Astrocyte (in vitro differentiated cells and primary cell): Measurements from ENCODE around the gene COL23A1. TPM values are rescaled to one million over a fixed set of nuclear protein-coding genes. Genes with fewer than 3 reads are reported as not detected.

Experiments used
- DNase-seq: peaks from one replicate; pipeline ENCODE4 v3.0.0-alpha.2; 2010; ENCODE audit warnings: low read depth
- FAIRE-seq: peaks from 2 replicates; lab custom pipeline; 2011; peaks lifted over from hg19 to GRCh38; lab: Jason Lieb, UNC
- H2AFZ ChIP-seq: 2 replicates; pipeline ENCODE4 v1.6.0; 2012; ENCODE audit warnings: low read depth, low read length, inconsistent platforms
- H3K27ac ChIP-seq: 2 replicates; pipeline ENCODE4 v1.5.1; 2011; ENCODE audit warnings: low read depth, low read length, inconsistent platforms
- H3K27me3 ChIP-seq: 2 replicates; pipeline ENCODE4 v1.6.0; 2011; ENCODE audit warnings: low read length, inconsistent platforms; ENCODE audit not compliant: insufficient read depth
- H3K36me3 ChIP-seq: 2 replicates; pipeline ENCODE4 v1.5.1; 2011; ENCODE audit warnings: low read length, inconsistent platforms; ENCODE audit not compliant: insufficient read depth
- H3K4me1 ChIP-seq: 2 replicates; pipeline ENCODE4 v1.5.1; 2011; ENCODE audit warnings: low read length, inconsistent platforms; ENCODE audit not compliant: insufficient read depth
- H3K4me2 ChIP-seq: 2 replicates; pipeline ENCODE4 v1.6.0; 2012; ENCODE audit warnings: low read length, inconsistent platforms
- H3K4me3 ChIP-seq: 2 replicates; pipeline ENCODE4 v1.5.1; 2011; ENCODE audit warnings: low read depth, mild to moderate bottlenecking, low read length, inconsistent platforms; ENCODE audit not compliant: insufficient read depth
- H3K79me2 ChIP-seq: 2 replicates; pipeline ENCODE4 v1.6.0; 2012; ENCODE audit warnings: mild to moderate bottlenecking, low read length, inconsistent platforms; ENCODE audit not compliant: insufficient read depth
- H3K9ac ChIP-seq: 2 replicates; pipeline ENCODE4 v1.6.0; 2012; ENCODE audit warnings: mild to moderate bottlenecking, low read length, inconsistent platforms
- H3K9me3 ChIP-seq: 2 replicates; pipeline ENCODE4 v1.5.1; 2012; ENCODE audit warnings: low read depth, mild to moderate bottlenecking, low read length, inconsistent platforms; ENCODE audit not compliant: insufficient read depth
- H4K20me1 ChIP-seq: 2 replicates; pipeline ENCODE4 v1.6.0; 2012; ENCODE audit warnings: low read length, inconsistent platforms; ENCODE audit not compliant: insufficient read depth
- H3K27ac Mint-ChIP-seq: one replicate; pipeline ENCODE4 v1.8.0; 2021; ENCODE audit warnings: mild to moderate bottlenecking, mixed read lengths; ENCODE audit not compliant: unreplicated experiment
- H3K27me3 Mint-ChIP-seq: one replicate; pipeline ENCODE4 v1.8.0; 2021; ENCODE audit warnings: low read depth, mixed read lengths; ENCODE audit not compliant: unreplicated experiment
- H3K36me3 Mint-ChIP-seq: one replicate; pipeline ENCODE4 v1.8.0; 2021; ENCODE audit warnings: low read depth, mixed read lengths; ENCODE audit not compliant: unreplicated experiment
- H3K4me1 Mint-ChIP-seq: one replicate; pipeline ENCODE4 v1.8.0; 2021; ENCODE audit warnings: low read depth, mixed read lengths; ENCODE audit not compliant: unreplicated experiment
- H3K4me3 Mint-ChIP-seq: one replicate; pipeline ENCODE4 v1.8.0; 2021; ENCODE audit warnings: mild to moderate bottlenecking, moderate library complexity, mixed read lengths; ENCODE audit not compliant: unreplicated experiment
- H3K9me3 Mint-ChIP-seq: one replicate; pipeline ENCODE4 v1.8.0; 2021; ENCODE audit warnings: mild to moderate bottlenecking, mixed read lengths; ENCODE audit not compliant: unreplicated experiment
- EZH2 ChIP-seq: IDR thresholded peaks from 2 replicates; pipeline ENCODE4 v1.6.1; 2012; ENCODE audit warnings: mild to moderate bottlenecking, low read length, inconsistent platforms; ENCODE audit not compliant: insufficient read depth
- total RNA-seq: library from RNA; stranded (reverse); gene quantifications from 2 replicates; pipeline ENCODE4 v1.2.1, GENCODE V29; 2021
- TF ChIP-seq, protein P1 (sequence below): IDR thresholded peaks from 2 replicates; pipeline ENCODE4 v1.5.1; 2011; ENCODE audit warnings: low read depth, mild to moderate bottlenecking, inconsistent platforms, low read length, moderate library complexity; ENCODE audit not compliant: insufficient read depth

The COL23A1 gene
- total RNA-seq, 1 donor from 2014 or later = 0.16 TPM

DNA sequence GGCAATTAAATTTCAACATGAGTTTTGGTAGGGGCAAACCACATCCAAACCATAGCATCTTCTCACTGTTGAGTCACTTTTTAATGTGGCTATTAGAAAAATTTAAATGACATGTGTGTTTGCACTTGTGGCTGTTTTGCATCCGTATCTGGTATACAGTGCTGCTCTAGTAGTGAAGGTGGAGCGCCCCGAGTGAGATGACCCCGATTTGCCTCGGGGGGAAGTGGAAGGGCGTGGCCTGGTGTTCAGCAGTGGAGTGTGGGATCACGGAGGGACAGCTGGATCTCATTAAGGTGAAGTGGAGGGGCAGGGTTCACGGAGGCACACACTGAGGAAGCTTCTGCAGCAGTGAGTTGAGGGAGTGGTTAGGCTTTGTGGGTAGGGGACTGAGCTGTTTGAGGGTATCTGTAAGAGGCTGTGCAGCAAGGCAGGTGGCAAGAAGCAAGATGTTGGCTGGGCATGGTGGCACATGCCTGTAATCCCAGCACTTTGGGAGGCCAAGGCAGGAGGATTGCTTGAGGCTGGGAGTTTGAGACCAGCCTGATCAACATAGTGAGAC lies 396.9 kb downstream of the COL23A1 start:
- Histone ChIP-seq H3K79me2 (no peaks in the 10 kb centered on the region), H3K27ac (no peak overlapping the region), H3K9ac (no peak overlapping the region), H4K20me1 (no peaks in the 10 kb centered on the region), H3K36me3 (no peaks in the 10 kb centered on the region), H3K4me2 (no peak overlapping the region), H3K27me3 (peaks cover 5% of the 10 kb centered on the region), H3K4me1 (no peaks in the 10 kb centered on the region), H3K4me3 (no peak overlapping the region), H3K9me3 (no peaks in the 10 kb centered on the region), H2AFZ (no peak overlapping the region)
- H3K4me1 Mint-ChIP-seq = no peaks in the 10 kb centered on the region
- no peak for FAIRE-seq
- no peak for DNase-seq
- no peaks in the 10 kb centered on the region for H3K36me3 Mint-ChIP-seq
- peaks cover 17% of the 10 kb centered on the region for H3K27me3 Mint-ChIP-seq
- H3K9me3 Mint-ChIP-seq = peaks cover 11% of the 10 kb centered on the region
- no peak overlapping the region for H3K27ac Mint-ChIP-seq
- TF ChIP-seq, protein P1, sequence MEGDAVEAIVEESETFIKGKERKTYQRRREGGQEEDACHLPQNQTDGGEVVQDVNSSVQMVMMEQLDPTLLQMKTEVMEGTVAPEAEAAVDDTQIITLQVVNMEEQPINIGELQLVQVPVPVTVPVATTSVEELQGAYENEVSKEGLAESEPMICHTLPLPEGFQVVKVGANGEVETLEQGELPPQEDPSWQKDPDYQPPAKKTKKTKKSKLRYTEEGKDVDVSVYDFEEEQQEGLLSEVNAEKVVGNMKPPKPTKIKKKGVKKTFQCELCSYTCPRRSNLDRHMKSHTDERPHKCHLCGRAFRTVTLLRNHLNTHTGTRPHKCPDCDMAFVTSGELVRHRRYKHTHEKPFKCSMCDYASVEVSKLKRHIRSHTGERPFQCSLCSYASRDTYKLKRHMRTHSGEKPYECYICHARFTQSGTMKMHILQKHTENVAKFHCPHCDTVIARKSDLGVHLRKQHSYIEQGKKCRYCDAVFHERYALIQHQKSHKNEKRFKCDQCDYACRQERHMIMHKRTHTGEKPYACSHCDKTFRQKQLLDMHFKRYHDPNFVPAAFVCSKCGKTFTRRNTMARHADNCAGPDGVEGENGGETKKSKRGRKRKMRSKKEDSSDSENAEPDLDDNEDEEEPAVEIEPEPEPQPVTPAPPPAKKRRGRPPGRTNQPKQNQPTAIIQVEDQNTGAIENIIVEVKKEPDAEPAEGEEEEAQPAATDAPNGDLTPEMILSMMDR = no peak
- no peak for TF ChIP-seq EZH2
- H3K4me3 Mint-ChIP-seq = no peak overlapping the region

DNA sequence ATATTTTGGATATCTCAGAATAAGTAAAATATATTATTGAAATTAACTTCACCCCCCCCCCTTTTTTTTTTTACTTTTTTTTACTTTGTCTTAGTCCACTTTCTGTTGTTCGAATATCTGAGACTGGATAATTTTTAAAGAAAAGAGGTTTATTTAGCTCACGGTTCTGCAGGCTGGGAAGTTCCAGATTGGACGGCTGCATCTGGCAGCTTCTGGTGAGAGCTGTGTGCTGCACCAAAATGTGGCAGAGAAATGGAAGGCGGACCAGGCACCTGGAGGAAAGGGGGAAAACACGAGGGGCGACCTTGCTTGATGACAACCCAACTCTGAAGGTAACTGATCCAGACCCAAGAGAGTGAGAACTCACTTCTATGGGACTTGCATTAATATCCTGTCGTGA lies 397.4 kb downstream of the COL23A1 start:
- H3K27me3 Mint-ChIP-seq = peaks cover 12% of the 10 kb centered on the region
- H3K36me3 Mint-ChIP-seq = no peaks in the 10 kb centered on the region
- H3K4me1 ChIP-seq = no peaks in the 10 kb centered on the region
- H3K9me3 ChIP-seq = no peaks in the 10 kb centered on the region
- no peak for DNase-seq
- peaks cover 5% of the 10 kb centered on the region for H3K27me3 ChIP-seq
- H2AFZ ChIP-seq = no peak overlapping the region
- H3K4me3 ChIP-seq = no peak overlapping the region
- TF ChIP-seq EZH2 = no peak
- TF ChIP-seq, protein P1 = no peak
- H3K4me1 Mint-ChIP-seq = no peaks in the 10 kb centered on the region
- H3K4me2 ChIP-seq = no peak overlapping the region
- no peak for FAIRE-seq
- H3K9ac ChIP-seq = no peak overlapping the region
- H3K27ac Mint-ChIP-seq = no peak overlapping the region
- no peaks in the 10 kb centered on the region for H3K36me3 ChIP-seq
- no peaks in the 10 kb centered on the region for H4K20me1 ChIP-seq
- H3K9me3 Mint-ChIP-seq = peaks cover 11% of the 10 kb centered on the region
- H3K27ac ChIP-seq = no peak overlapping the region
- H3K4me3 Mint-ChIP-seq = no peak overlapping the region
- no peaks in the 10 kb centered on the region for H3K79me2 ChIP-seq

DNA sequence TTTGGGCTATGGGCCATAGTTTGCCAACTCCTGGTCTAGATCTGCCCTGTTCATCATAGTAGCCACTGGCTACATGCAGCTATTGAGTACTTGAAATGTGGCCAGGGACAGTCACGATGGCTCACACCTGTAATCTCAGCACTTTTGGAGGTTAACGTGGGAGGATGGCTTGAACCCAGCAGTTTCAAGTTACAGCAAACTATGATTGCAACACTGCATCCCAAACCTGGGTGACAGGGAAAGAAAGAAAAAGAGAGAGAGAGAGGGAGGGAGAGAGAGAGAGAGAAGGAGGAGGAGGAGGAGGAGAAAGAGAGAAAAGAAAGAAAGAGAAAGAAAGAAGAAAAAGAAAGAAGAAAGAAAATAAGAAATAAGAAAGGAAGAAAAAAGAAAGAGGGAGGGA lies 397.9 kb downstream of the COL23A1 start:
- Histone ChIP-seq H3K4me3 (no peak overlapping the region), H3K4me1 (no peaks in the 10 kb centered on the region), H4K20me1 (no peaks in the 10 kb centered on the region), H3K27me3 (peaks cover 5% of the 10 kb centered on the region), H3K36me3 (no peaks in the 10 kb centered on the region), H3K4me2 (no peak overlapping the region), H3K9ac (no peak overlapping the region), H3K9me3 (no peaks in the 10 kb centered on the region), H3K27ac (no peak overlapping the region), H2AFZ (no peak overlapping the region), H3K79me2 (no peaks in the 10 kb centered on the region)
- no peaks in the 10 kb centered on the region for H3K36me3 Mint-ChIP-seq
- no peaks in the 10 kb centered on the region for H3K4me1 Mint-ChIP-seq
- H3K27me3 Mint-ChIP-seq = peaks cover 12% of the 10 kb centered on the region
- no peak overlapping the region for H3K4me3 Mint-ChIP-seq
- no peak overlapping the region for H3K27ac Mint-ChIP-seq
- H3K9me3 Mint-ChIP-seq = peaks cover 11% of the 10 kb centered on the region
- no peak for FAIRE-seq
- TF ChIP-seq EZH2 = no peak
- TF ChIP-seq, protein P1 = no peak
- no peak for DNase-seq
